Measurements from ENCODE around the gene BMPER. TPM values are rescaled to one million over a fixed set of nuclear protein-coding genes. Genes with fewer than 3 reads are reported as not detected.

The BMPER gene
- total and polyA plus RNA-seq, 2 experiments from 2014 or later: 4.5 to 6.3 TPM

DNA sequence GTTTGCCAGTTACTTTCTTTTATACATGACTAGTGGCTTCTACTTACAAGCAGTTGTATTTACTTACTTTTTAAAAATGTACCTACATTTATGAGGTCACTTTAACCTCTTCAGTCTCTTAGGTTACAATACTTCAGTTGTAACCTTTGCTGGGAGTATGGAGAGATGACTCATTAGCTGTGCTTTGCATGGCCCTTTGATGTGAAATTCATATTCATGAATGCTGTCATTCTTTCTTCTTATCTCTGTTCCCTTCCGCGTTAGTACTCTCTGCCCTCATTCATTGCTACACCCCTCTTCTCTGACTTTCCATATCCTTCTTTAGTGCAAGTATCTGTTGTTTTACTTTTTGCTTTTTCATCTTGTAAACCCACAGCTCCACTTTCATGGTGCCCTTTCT lies 164.3 kb downstream of the BMPER start:
- Histone ChIP-seq H2AFZ (no peak overlapping the region), H3K36me3 (replicated peaks; ENCODE audit: insufficient read depth, low read depth) (no peaks in the 10 kb centered on the region), H3K4me2 (peak overlapping the region; percentile 9), H3K9me3 (ENCODE audit: low read depth) (no peaks in the 10 kb centered on the region), H3K27me3 (no peaks in the 10 kb centered on the region), H3K9me2 (replicated peaks; ENCODE audit: insufficient read depth) (no peaks in the 10 kb centered on the region), H4K20me1 (ENCODE audit: insufficient read depth, poor library complexity, severe bottlenecking) (no peaks in the 10 kb centered on the region), H3K4me3 (no peak overlapping the region), H3K4me1 (ENCODE audit: insufficient read depth) (peaks cover 18% of the 10 kb centered on the region), H3K79me2 (no peaks in the 10 kb centered on the region), H3K27ac (peak overlapping the region; percentile 22)
- 49% methylated on average over 2 of the region's 2 CpGs for WGBS (ENCODE audit: low lambda C conversion rate, missing lambda C conversion rate)
- DNase-seq (ENCODE audit: low spot score): peak; percentile 26
- TF ChIP-seq EZH2 (IDR thresholded peaks at IDR 0.05; ENCODE audit: borderline replicate concordance) (no peak), EZH2phosphoT487 (IDR thresholded peaks at IDR 0.05; ENCODE audit: low read depth, severe bottlenecking, unreplicated experiment) (no peak)
- TF ChIP-seq, protein P1, sequence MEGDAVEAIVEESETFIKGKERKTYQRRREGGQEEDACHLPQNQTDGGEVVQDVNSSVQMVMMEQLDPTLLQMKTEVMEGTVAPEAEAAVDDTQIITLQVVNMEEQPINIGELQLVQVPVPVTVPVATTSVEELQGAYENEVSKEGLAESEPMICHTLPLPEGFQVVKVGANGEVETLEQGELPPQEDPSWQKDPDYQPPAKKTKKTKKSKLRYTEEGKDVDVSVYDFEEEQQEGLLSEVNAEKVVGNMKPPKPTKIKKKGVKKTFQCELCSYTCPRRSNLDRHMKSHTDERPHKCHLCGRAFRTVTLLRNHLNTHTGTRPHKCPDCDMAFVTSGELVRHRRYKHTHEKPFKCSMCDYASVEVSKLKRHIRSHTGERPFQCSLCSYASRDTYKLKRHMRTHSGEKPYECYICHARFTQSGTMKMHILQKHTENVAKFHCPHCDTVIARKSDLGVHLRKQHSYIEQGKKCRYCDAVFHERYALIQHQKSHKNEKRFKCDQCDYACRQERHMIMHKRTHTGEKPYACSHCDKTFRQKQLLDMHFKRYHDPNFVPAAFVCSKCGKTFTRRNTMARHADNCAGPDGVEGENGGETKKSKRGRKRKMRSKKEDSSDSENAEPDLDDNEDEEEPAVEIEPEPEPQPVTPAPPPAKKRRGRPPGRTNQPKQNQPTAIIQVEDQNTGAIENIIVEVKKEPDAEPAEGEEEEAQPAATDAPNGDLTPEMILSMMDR (IDR thresholded peaks at IDR 0.05; ENCODE audit: poor library complexity): no peak

DNA sequence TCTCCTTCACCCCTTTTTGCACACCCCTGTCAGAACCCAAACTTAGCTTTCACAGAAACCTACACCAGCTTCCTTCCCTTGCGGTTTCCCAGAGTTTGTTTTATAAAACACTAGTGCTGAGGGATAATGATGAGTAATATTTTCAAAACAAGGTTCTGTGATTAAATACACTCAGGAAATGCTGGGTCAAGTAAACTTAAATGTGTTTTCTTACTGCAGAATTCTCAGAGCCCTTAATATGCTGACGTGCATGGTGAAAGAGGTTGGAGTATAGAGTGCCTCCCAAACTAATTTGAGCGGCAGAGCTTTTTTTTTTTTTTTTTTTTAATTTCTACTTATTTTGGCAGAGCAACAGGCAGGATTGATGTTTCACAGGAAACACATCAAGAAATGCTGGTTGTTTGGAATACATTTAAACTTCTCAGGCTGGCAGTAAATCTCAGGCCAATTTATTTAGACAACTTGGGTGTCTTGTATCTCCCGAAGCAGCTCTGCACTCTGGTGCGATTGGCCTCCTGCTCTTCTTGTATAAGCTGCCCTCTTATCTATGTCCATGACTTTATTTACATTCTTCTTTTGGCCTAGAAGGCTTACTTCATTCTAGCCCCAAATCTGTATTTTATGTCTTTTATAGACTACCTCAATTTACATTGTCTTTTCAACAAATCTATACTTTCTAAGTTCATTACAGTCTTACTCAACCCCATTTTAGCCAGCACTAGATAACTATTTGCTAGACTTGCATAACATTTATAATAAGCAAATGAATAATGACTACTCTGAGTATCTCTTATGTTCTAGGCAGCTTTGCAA lies 165.4 kb downstream of the BMPER start:
- H4K20me1 ChIP-seq (ENCODE audit: insufficient read depth, poor library complexity, severe bottlenecking): no peaks in the 10 kb centered on the region
- no peak overlapping the region for H3K27ac ChIP-seq
- H3K27me3 ChIP-seq: no peaks in the 10 kb centered on the region
- no peaks in the 10 kb centered on the region for H3K36me3 ChIP-seq (replicated peaks; ENCODE audit: insufficient read depth, low read depth)
- H3K4me2 ChIP-seq: no peak overlapping the region
- no peak overlapping the region for H2AFZ ChIP-seq
- no peaks in the 10 kb centered on the region for H3K9me3 ChIP-seq (ENCODE audit: low read depth)
- no peaks in the 10 kb centered on the region for H3K9me2 ChIP-seq (replicated peaks; ENCODE audit: insufficient read depth)
- no peaks in the 10 kb centered on the region for H3K79me2 ChIP-seq
- H3K4me1 ChIP-seq (ENCODE audit: insufficient read depth): peaks cover 18% of the 10 kb centered on the region
- DNase-seq (ENCODE audit: low spot score): no peak
- 52% methylated on average over 5 of the region's 5 CpGs for WGBS (ENCODE audit: low lambda C conversion rate, missing lambda C conversion rate)
- no peak overlapping the region for H3K4me3 ChIP-seq
- TF ChIP-seq EZH2phosphoT487 (IDR thresholded peaks at IDR 0.05; ENCODE audit: low read depth, severe bottlenecking, unreplicated experiment): no peak
- no peak for TF ChIP-seq EZH2 (IDR thresholded peaks at IDR 0.05; ENCODE audit: borderline replicate concordance)
- TF ChIP-seq, protein P1 (IDR thresholded peaks at IDR 0.05; ENCODE audit: poor library complexity): no peak

DNA sequence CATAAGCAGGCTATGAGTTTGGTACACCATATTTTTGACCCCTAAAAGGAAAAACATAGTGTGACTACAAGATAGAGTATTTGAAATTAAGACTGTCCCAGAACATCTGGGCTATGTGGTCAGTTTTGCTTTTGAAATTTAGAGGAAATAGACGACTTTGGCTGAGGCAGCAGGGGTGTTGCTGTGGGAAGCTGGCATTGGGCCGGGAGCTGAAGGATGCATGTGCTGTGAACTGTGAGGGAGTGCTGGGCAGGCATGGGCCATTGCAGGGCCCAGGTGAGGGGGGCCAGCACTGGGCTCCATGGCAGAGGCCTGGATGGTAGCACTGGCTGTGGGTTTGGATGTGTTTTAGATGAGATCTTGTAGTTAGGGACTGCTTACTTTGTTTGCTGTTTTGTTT lies 168.3 kb downstream of the BMPER start:
- no peak for DNase-seq (ENCODE audit: low spot score)
- 88% methylated on average over 2 of the region's 2 CpGs for WGBS (ENCODE audit: low lambda C conversion rate, missing lambda C conversion rate)
- H3K4me3 ChIP-seq: no peak overlapping the region

More for the DNA sequence above, 168.3 kb downstream of the BMPER start:
- H3K79me2 ChIP-seq: no peaks in the 10 kb centered on the region
- H3K36me3 ChIP-seq (replicated peaks; ENCODE audit: insufficient read depth, low read depth): no peaks in the 10 kb centered on the region
- peaks cover 18% of the 10 kb centered on the region for H3K4me1 ChIP-seq (ENCODE audit: insufficient read depth)
- no peaks in the 10 kb centered on the region for H4K20me1 ChIP-seq (ENCODE audit: insufficient read depth, poor library complexity, severe bottlenecking)
- no peak overlapping the region for H3K4me2 ChIP-seq
- H3K27ac ChIP-seq: no peak overlapping the region
- no peaks in the 10 kb centered on the region for H3K9me3 ChIP-seq (ENCODE audit: low read depth)
- H2AFZ ChIP-seq: no peak overlapping the region
- TF ChIP-seq, protein P1 (IDR thresholded peaks at IDR 0.05; ENCODE audit: poor library complexity): no peak
- TF ChIP-seq EZH2 (IDR thresholded peaks at IDR 0.05; ENCODE audit: borderline replicate concordance): no peak
- no peak for TF ChIP-seq EZH2phosphoT487 (IDR thresholded peaks at IDR 0.05; ENCODE audit: low read depth, severe bottlenecking, unreplicated experiment)
- H3K9me2 ChIP-seq (replicated peaks; ENCODE audit: insufficient read depth): no peaks in the 10 kb centered on the region
- H3K27me3 ChIP-seq: no peaks in the 10 kb centered on the region
